SK-N-SH (cell line): ENCODE measurements around the gene NALF2. TPM values are rescaled to one million over a fixed set of nuclear protein-coding genes. Genes with fewer than 3 reads are reported as not detected.

Source experiments
- CTCF ChIA-PET: fragments of 300-600, 350-600 bp; formaldehyde crosslinking; extraction: SDS; loops from one replicate; lab custom pipeline; 2021; lab: Yijun Ruan, JAX
- POLR2A ChIA-PET: fragments of 350-600 bp; sonication (Branson Sonifier 250); formaldehyde crosslinking; extraction: SDS; loops from one replicate; lab custom pipeline; 2020; ENCODE audit warnings: antibody characterized with exemption, inconsistent platforms; lab: Yijun Ruan, JAX
- DNase-seq: peaks from one replicate; pipeline ENCODE4 v3.0.0; 2012
- H2AFZ ChIP-seq: fragments of 200-600 bp; sonication (generic); 2 replicates; pipeline ENCODE4 v1.8.1; 2016; ENCODE audit warnings: antibody characterized with exemption, mild to moderate bottlenecking, low read depth
- H3F3A ChIP-seq: fragments of 200-600 bp; sonication (generic); replicated peaks from 2 replicates; pipeline ENCODE3; 2016; ENCODE audit warnings: antibody characterized with exemption, mild to moderate bottlenecking; ENCODE audit not compliant: insufficient read depth
- H3K27ac ChIP-seq, 2 experiments: fragments of 200-500 bp in 1 of 2; fragments of 200-600 bp in 1 of 2; sonication (Bioruptor generic) in 1 of 2; sonication (generic), shearing (Covaris generic) in 1 of 2; 2 replicates each; pipeline versions ENCODE4 v1.5.1 to v1.6.1; 2014 to 2016; ENCODE audit warnings: low read depth in 2 of 2, inconsistent platforms in 1 of 2, low read length in 1 of 2, mild to moderate bottlenecking in 1 of 2, mixed read lengths in 1 of 2
- H3K27me3 ChIP-seq: fragments of 200-600 bp; sonication (generic), shearing (Covaris generic); 2 replicates; pipeline ENCODE4 v1.6.1; 2016; ENCODE audit warnings: mixed run types; ENCODE audit not compliant: insufficient read depth
- H3K36me3 ChIP-seq, 2 experiments: fragments of 200-500 bp in 1 of 2; fragments of 200-600 bp in 1 of 2; sonication (Bioruptor generic) in 1 of 2; sonication (generic) in 1 of 2; replicated peaks in 1 of 2; 2 replicates each; pipeline versions ENCODE3 to v1.5.1; 2014 to 2016; ENCODE audit warnings: low read length in 1 of 2, mild to moderate bottlenecking in 1 of 2; ENCODE audit not compliant: insufficient read depth in 2 of 2, control insufficient read depth in 1 of 2
- H3K4me1 ChIP-seq, 2 experiments: fragments of 200-500 bp in 1 of 2; fragments of 200-600 bp in 1 of 2; sonication (Bioruptor generic) in 1 of 2; sonication (generic), shearing (Covaris generic) in 1 of 2; 2 replicates each; pipeline versions ENCODE4 v1.5.1 to v1.6.1; 2014 to 2016; ENCODE audit warnings: low read depth in 1 of 2, low read length in 1 of 2, mixed run types in 1 of 2; ENCODE audit not compliant: insufficient read depth in 2 of 2, control insufficient read depth in 1 of 2
- H3K4me2 ChIP-seq: fragments of 200-600 bp; sonication (generic), shearing (Covaris generic); 2 replicates; pipeline ENCODE4 v1.6.1; 2017; ENCODE audit warnings: mixed run types
- H3K4me3 ChIP-seq, 2 experiments: fragments of 200-500 bp in 1 of 2; fragments of 200-600 bp in 1 of 2; sonication (Bioruptor generic) in 1 of 2; sonication (generic), shearing (Covaris generic) in 1 of 2; 2 replicates each; pipeline versions ENCODE4 v1.5.1 to v1.8.1; 2014 to 2016; ENCODE audit warnings: low read depth in 2 of 2, inconsistent platforms in 1 of 2, low read length in 1 of 2, mild to moderate bottlenecking in 1 of 2, mixed read lengths in 1 of 2, moderate library complexity in 1 of 2
- H3K79me2 ChIP-seq: fragments of 200-600 bp; sonication (generic); 2 replicates; pipeline ENCODE4 v1.8.1; 2017; ENCODE audit warnings: mild to moderate bottlenecking; ENCODE audit not compliant: insufficient read depth
- H3K9ac ChIP-seq: fragments of 200-600 bp; sonication (generic); 2 replicates; pipeline ENCODE4 v1.6.1; 2017; ENCODE audit warnings: mixed run types
- H3K9me2 ChIP-seq: fragments of 200-600 bp; sonication (generic); 2 replicates; pipeline ENCODE4 v1.6.1; 2017; ENCODE audit warnings: mixed run types
- H3K9me3 ChIP-seq: fragments of 200-600 bp; sonication (generic); 2 replicates; pipeline ENCODE4 v1.6.1; 2017; ENCODE audit warnings: mixed run types, mild to moderate bottlenecking, moderate library complexity
- H4K20me1 ChIP-seq: fragments of 200-600 bp; sonication (generic); 2 replicates; pipeline ENCODE4 v1.6.1; 2017; ENCODE audit warnings: mild to moderate bottlenecking, mixed run types; ENCODE audit not compliant: insufficient read depth
- EP300 ChIP-seq, 2 experiments: IDR thresholded peaks; 2 replicates each; pipeline versions ENCODE4 v1.4.0 to v1.6.1; 2012; ENCODE audit warnings: borderline replicate concordance in 1 of 2, low read depth in 1 of 2, low read length in 1 of 2
- EZH2phosphoT487 ChIP-seq: fragments of 200-600 bp; sonication (generic); IDR thresholded peaks from 2 replicates; pipeline ENCODE4 v1.6.1; 2017; ENCODE audit warnings: low read depth, mixed run types, mild to moderate bottlenecking, antibody characterized with exemption, moderate library complexity, borderline replicate concordance
- FOXM1 ChIP-seq: IDR thresholded peaks from 2 replicates; pipeline ENCODE4 v1.4.0; 2012; ENCODE audit warnings: low read depth, mild to moderate bottlenecking
- GABPA ChIP-seq: IDR thresholded peaks from 2 replicates; pipeline ENCODE4 v1.4.0; 2012; ENCODE audit warnings: low read depth, mild to moderate bottlenecking
- GATA2 ChIP-seq: sonication (generic); formaldehyde crosslinking; IDR thresholded peaks from 2 replicates; pipeline ENCODE4 v1.5.0; 2020; ENCODE audit warnings: mild to moderate bottlenecking, missing genetic modification reagents
- JUND ChIP-seq: IDR thresholded peaks from 2 replicates; pipeline ENCODE4 v1.4.0; 2012
- MEF2A ChIP-seq: IDR thresholded peaks from 2 replicates; pipeline ENCODE4 v1.4.0; 2012; ENCODE audit warnings: low read depth, borderline replicate concordance
- NRF1 ChIP-seq: IDR thresholded peaks from 2 replicates; pipeline ENCODE4 v1.6.1; 2012; ENCODE audit warnings: low read depth, mild to moderate bottlenecking, low read length
- POLR2AphosphoS5 ChIP-seq: IDR thresholded peaks from 2 replicates; pipeline ENCODE4 v1.6.1; 2012; ENCODE audit warnings: low read depth, low read length
- RFX5 ChIP-seq: IDR thresholded peaks from 2 replicates; pipeline ENCODE4 v1.6.1; 2012; ENCODE audit warnings: mild to moderate bottlenecking, improper control_type of control experiment, low read length
- TAF1 ChIP-seq: IDR thresholded peaks from 2 replicates; pipeline ENCODE4 v1.6.1; 2012; ENCODE audit warnings: low read depth, mild to moderate bottlenecking, low read length, moderate library complexity, borderline replicate concordance
- TCF12 ChIP-seq: IDR thresholded peaks from 2 replicates; pipeline ENCODE4 v1.4.0; 2012
- TEAD4 ChIP-seq: IDR thresholded peaks from 2 replicates; pipeline ENCODE4 v1.4.0; 2012; ENCODE audit warnings: mild to moderate bottlenecking, borderline replicate concordance; ENCODE audit not compliant: insufficient read depth
- WGBS: methylation state at CpG from one replicate; pipeline ENCODE4 v1.1.6; 2017; ENCODE audit warnings: low lambda C conversion rate; 5-methylcytosine and 5-hydroxymethylcytosine counted together
- polyA plus RNA-seq, 3 experiments: library from polyadenylated mRNA; depleted of rRNA; stranded (reverse); fragments of >200 nt; gene quantifications; 2 replicates each; pipeline ENCODE4 v1.2.3, GENCODE V29; 2012
- TF ChIP-seq, protein P1 (sequence below): fragments of 150-350 bp; IDR thresholded peaks from 2 replicates; pipeline ENCODE4 v1.6.1; 2017; ENCODE audit warnings: antibody characterized with exemption, low read length, low read depth, borderline replicate concordance
- TF ChIP-seq, protein P2 (sequence below): IDR thresholded peaks from 2 replicates; pipeline ENCODE4 v1.4.0; 2012; ENCODE audit warnings: low read depth

The NALF2 gene
- polyA plus RNA-seq, 1 of the 3 experiments (the other 2 are of a cell fraction): 0.02 TPM

DNA sequence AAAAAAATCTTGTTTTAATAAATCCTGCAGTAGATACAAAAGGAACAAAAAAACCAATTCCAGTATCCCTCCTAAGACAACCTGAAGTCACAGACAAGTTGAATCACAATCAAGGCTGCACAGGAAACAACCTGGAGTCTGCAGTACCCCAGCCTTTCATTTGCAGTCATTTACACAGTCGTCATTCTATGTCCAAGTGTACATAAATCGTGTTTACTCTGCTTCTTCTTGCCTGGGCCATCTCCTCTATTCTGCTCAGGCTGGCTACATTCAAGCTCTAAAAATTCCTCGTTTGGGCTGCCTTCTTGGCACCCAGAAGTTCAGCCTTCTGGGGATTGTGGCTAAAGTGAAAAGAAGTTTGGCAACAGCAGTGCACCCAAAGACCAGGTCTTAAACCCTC, 37.8 kb downstream of the NALF2 start:
- Histone ChIP-seq H3K36me3 (no peaks in the 10 kb centered on the region), H3K9ac (no peak overlapping the region), H3K27me3 (peaks cover 9% of the 10 kb centered on the region; the same call in 1 of the 2 replicates), H3K4me3 (no peak overlapping the region), H4K20me1 (no peaks in the 10 kb centered on the region), H2AFZ (no peak overlapping the region), H3K4me2 (no peak overlapping the region), H3K9me2 (no peaks in the 10 kb centered on the region), H3F3A (no peaks in the 10 kb centered on the region), H3K79me2 (no peaks in the 10 kb centered on the region), H3K4me1 (no peaks in the 10 kb centered on the region; a peak in 1 of 4 replicates), H3K9me3 (no peaks in the 10 kb centered on the region), H3K27ac (no peak overlapping the region)
- DNase-seq: no peak
- ChIA-PET CTCF (no interaction called here), POLR2A (no interaction called here)
- TF ChIP-seq POLR2AphosphoS5 (no peak), MEF2A (no peak), GABPA (no peak), RFX5 (no peak), GATA2 (CRISPR knock-in tag) (no peak), TEAD4 (no peak), JUND (no peak), NRF1 (no peak), TAF1 (no peak), TCF12 (no peak), EZH2phosphoT487 (no peak)
- TF ChIP-seq, protein P1, sequence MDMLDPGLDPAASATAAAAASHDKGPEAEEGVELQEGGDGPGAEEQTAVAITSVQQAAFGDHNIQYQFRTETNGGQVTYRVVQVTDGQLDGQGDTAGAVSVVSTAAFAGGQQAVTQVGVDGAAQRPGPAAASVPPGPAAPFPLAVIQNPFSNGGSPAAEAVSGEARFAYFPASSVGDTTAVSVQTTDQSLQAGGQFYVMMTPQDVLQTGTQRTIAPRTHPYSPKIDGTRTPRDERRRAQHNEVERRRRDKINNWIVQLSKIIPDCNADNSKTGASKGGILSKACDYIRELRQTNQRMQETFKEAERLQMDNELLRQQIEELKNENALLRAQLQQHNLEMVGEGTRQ: no peak
- TF ChIP-seq, protein P2, sequence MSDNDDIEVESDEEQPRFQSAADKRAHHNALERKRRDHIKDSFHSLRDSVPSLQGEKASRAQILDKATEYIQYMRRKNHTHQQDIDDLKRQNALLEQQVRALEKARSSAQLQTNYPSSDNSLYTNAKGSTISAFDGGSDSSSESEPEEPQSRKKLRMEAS: no peak
- 0% methylated on average over 3 of the region's 3 CpGs for WGBS

DNA sequence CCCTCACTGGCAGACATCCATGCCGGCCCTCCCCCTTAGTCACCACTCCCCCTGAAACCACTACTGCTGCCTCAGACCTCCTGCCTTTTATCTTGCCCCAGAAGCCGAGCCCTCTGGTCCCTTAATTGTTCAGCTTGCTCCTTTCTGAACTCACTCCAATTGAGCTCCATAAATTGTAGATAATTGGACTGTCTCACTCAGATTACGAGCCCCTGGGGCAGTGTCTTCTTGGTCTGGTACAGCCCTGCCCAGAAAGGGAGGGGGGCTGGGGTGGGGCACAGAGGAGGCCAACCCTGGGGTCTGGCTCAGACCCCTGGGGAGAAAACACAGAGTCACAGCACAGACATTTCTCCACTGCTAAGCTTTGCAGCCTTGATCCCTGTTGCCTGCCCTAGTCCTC, 39.4 kb downstream of the NALF2 start:
- POLR2A ChIA-PET: no interaction called here
- no peaks in the 10 kb centered on the region for H3F3A ChIP-seq
- 0% methylated on average over 3 of the region's 3 CpGs for WGBS

More for the DNA sequence above, 39.4 kb downstream of the NALF2 start:
- no peaks in the 10 kb centered on the region for H4K20me1 ChIP-seq
- no peak overlapping the region for H3K4me2 ChIP-seq
- no peak overlapping the region for H3K27ac ChIP-seq
- H3K4me3 ChIP-seq: no peak overlapping the region
- no peaks in the 10 kb centered on the region; a peak in 1 of 4 replicates for H3K4me1 ChIP-seq
- no peaks in the 10 kb centered on the region for H3K79me2 ChIP-seq
- peaks cover 9% of the 10 kb centered on the region; the same call in 1 of the 2 replicates for H3K27me3 ChIP-seq
- no peak overlapping the region for H2AFZ ChIP-seq
- no peaks in the 10 kb centered on the region for H3K9me2 ChIP-seq
- H3K9ac ChIP-seq: no peak overlapping the region
- CTCF ChIA-PET: no interaction called here
- peak; percentile 39 for DNase-seq
- no peaks in the 10 kb centered on the region for H3K9me3 ChIP-seq
- H3K36me3 ChIP-seq: no peaks in the 10 kb centered on the region
- TF ChIP-seq EP300 (IDR thresholded peaks at IDR 0.05; ENCODE audit: borderline replicate concordance in 1 of 2, low read depth in 1 of 2, low read length in 1 of 2) (no peak), FOXM1 (no peak)
